ENCODE data around the gene EIF2D.
"Not testable (repeated sequence)": the region's sequence is repeated elsewhere in the genome, so short reads cannot be mapped to it uniquely, and the experiment has no call there.

Gene EIF2D

DNA sequence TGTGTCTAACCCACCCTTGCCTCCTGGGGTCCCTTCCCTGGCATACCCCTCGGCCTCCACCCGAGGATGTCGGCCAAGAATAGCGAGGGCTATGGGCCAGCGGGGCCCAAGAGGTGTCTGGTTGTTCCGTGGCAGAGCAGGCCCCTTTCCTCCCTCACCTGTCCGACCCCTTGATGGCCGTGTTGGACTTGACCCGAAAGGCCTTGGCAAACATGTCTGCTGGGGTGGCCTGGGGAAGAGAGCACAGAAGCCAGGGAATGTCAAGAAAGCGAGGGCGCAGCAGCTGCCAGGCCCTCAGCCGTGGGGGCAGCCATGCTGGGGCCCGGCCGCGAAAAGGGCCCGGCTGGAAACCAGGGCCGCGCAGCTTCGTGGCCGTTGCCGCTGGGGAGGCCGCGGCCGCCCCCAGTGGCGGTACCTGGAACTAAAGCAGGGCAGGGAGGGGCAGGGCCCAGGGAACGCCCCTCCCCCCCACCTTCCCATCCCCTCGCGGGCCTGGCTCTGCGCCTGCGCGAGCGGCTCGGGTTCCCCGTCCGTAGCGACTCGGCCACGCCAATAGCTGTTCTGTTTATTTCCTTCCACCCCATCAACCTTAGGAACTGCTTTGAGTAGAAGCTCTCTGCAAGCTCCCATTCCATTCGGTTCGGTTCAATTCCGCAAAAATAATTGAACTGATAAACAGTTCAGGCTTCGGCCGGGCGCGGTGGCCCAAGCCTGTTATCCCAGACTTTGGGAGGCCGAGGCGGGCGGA, at the start of gene EIF2D:
EIF2D (minus strand) TSS at position 337 of the 748 bp plus-strand sequence; CDS start at position 214, 123 bp downstream.
- Histone ChIP-seq H3K27ac (peak within 1 kb of the TSS; percentile 63 to 96 (median 87)), H3K4me3 (peak within 1 kb of the TSS; percentile 52 to 70 (median 64))

GRCh38 chr1:206661161-206661820, 49.0 kb upstream of the EIF2D start:
- H3K27ac ChIP-seq: no peak overlapping the region

GRCh38 chr1:206660136-206660535, 47.9 kb upstream of the EIF2D start:
- Histone ChIP-seq H3K4me3 (no peak overlapping the region), H3K27ac (no peak overlapping the region)

More at GRCh38 chr1:206661161-206661820, 49.0 kb upstream of the EIF2D start:
- H3K4me3 ChIP-seq: no peak overlapping the region

GRCh38 chr1:206658981-206659273, 46.7 kb upstream of the EIF2D start:
- H3K27ac ChIP-seq: no peak overlapping the region
- no peak overlapping the region for H3K4me3 ChIP-seq

GRCh38 chr1:206658264-206658980, 46.2 kb upstream of the EIF2D start:
- Histone ChIP-seq H3K27ac (no peak overlapping the region), H3K4me3 (no peak overlapping the region)

DNA sequence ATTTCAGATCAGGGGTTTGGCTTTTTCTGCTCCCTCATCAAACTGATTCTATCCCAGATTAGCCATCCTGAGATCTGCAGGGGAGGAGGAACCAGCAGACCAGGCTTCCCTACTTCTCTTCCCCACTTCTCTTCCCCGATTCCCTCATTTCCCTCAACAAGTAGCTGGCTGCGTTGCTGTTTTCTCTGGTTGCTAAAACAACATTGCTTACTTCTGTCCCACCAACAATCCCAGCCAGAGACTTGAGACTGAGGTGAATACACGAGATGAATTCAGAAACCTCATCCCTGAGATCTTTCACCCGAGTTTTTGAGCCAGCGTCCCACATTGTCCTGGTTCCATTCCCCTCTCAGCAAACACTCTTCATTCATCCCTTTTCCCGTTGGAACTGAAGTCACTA, 45.5 kb upstream of the EIF2D start:
- Histone ChIP-seq H3K27ac (no peak overlapping the region), H3K4me3 (no peak overlapping the region)

- no peak overlapping the region for H3K4me3 ChIP-seq
- no peak overlapping the region for H3K27ac ChIP-seq
Measured at GRCh38 chr1:206656936-206657335, 44.7 kb upstream of the EIF2D start.

- Histone ChIP-seq H3K4me3 (no peak overlapping the region), H3K27ac (peak overlapping the region in 2 of 21 experiments; percentile 29 to 39)
Measured at GRCh38 chr1:206655471-206655882, 43.2 kb upstream of the EIF2D start.

DNA sequence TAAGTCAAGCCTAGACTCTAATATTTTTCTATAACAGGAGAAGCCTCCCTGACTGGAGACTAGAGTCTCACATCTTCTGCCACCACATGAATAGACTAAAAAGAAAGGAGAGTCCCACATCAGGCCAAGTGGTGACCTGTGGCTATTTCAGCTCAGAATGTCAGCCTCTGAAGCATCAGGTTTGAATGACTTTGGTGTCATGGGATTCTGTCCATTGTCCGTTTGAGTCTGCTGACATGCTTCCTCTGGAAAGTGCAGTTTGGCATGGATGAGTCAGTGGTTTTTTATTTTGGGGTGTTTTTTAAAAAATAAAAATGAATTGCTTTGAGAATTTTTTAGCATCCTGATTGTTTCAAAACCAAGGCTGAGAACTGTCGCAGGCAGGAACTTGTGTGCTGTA, 42.6 kb upstream of the EIF2D start:
- Histone ChIP-seq H3K27ac (peak overlapping the region in 3 of 21 experiments; percentile 10 to 29 (median 11)), H3K4me3 (no peak overlapping the region)

GRCh38 chr1:206653715-206654459, 41.6 kb upstream of the EIF2D start:
- Histone ChIP-seq H3K27ac (peak overlapping the region in 3 of 21 experiments; percentile 10 to 14 (median 11)), H3K4me3 (no peak overlapping the region)

DNA sequence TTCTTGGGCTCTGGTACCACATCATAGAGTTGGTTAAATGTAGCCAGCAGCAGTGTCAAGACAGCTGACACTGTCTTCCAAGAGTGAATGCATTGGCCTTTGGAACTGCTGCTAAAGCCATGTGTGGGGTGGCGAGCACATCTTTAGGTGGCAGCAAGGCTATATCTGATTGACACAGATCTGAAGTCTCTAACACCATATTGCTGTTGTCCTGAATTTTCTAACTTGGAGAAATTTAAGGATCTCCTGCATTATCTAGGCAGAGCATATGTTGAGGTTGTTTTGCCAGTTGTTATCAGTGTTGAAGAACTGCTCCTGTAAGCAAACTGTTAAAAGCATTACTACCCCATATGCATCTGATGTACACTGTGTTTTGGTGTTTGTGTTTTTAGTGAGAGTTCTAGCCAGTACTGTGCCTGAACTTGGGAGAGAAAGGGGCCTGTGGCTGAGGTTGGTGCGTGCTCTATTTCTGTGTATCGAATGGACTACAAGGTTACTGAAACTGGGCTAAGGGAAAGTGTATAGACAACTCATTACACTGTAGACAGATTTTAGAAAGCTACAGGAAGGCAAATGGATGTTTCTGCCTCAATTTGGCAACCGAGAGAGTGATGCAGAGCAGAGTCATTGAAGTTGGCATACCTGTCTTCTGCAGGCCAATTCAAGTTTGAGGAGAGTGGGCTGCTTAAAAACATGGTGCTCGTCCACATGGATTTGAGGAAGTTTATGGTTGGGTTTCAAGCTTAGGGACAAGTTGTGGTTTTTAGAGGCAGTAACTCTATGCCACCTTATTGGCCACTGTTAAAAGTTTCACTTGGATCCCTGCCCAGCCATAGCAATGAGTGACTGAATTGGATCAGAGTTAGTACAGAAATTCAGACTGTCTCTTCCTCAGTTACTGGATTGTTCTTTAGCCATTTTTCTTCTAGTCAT, 40.0 kb upstream of the EIF2D start:
- H3K4me3 ChIP-seq: no peak overlapping the region
- no peak overlapping the region for H3K27ac ChIP-seq

DNA sequence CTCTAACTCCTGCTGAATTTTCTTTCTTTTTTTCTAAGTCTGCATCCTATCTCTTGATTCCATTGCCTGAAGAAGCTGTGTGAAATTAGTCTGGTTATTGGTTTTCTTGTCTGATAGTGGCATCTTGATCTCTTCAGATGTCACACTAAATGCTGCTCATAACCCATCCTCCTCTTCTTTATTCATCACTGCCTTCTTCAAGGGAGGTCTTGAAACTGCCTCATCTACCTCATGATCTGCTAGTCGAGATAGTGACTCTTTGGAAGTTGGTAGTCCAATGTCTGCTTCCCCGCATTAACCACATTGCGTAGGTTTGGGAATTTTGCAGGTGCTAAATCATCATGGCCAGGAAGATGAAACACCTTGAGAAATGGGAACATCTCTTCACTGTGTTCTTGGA, 38.7 kb upstream of the EIF2D start:
- Histone ChIP-seq H3K27ac (no peak overlapping the region), H3K4me3 (no peak overlapping the region)

DNA sequence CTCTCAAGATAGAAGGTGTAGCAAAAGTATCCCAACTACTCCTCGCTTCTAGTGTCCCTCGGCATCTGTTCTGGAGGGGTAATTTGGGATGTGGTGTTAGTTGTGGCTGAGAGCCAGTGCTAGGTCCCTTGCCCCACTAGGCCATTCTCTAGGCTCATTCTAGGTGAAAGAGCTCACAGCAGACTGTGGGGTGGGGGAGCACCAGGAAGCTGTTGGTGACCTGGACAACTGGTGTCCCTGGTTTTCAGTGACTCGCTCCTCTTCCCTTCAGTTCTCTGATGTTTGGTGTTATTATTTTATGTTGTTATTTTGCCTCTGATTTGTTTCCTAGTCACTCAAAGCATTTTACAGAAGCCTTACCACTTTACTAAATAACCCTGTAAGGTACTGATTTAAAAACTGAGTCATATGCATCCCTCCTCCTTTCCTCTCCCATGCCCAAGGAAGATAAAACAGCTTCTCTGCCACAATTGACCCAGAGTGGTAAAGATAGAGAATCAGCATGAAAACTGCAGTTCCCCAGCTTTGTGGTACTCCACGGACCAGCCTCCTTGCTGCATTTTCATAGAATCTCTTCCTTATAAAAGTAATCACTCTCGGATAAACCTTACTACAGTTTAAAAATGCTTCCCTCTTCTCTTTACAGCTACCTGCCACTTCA, 37.1 kb upstream of the EIF2D start:
- Histone ChIP-seq H3K4me3 (no peak overlapping the region), H3K27ac (peak overlapping the region in 3 of 21 experiments; percentile 2 to 24 (median 18))

GRCh38 chr1:206647224-206647623, 35.0 kb upstream of the EIF2D start:
- no peak overlapping the region for H3K4me3 ChIP-seq
- no peak overlapping the region for H3K27ac ChIP-seq

DNA sequence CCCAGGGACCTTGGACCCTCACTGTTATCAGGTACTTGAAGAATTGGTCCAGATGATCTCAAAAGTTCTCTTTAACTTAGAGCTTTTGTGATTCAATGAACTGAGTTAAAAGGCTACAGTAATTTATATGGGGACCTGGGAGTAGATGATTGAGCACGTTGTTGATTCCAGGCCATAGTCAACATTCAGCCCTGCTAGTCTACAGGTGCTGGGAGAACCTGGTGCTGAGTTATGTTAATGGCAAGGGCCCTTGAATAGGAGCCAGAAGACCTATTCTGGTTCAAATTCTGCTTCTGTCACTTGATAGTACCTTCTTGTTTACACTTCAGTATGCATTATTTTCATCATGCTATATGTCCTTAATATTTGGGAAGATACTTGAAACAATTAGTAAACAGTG, 34.2 kb upstream of the EIF2D start:
- H3K27ac ChIP-seq: no peak overlapping the region
- no peak overlapping the region for H3K4me3 ChIP-seq

- no peak overlapping the region for H3K27ac ChIP-seq
- H3K4me3 ChIP-seq: no peak overlapping the region
Measured at GRCh38 chr1:206643118-206643698, 30.9 kb upstream of the EIF2D start.

DNA sequence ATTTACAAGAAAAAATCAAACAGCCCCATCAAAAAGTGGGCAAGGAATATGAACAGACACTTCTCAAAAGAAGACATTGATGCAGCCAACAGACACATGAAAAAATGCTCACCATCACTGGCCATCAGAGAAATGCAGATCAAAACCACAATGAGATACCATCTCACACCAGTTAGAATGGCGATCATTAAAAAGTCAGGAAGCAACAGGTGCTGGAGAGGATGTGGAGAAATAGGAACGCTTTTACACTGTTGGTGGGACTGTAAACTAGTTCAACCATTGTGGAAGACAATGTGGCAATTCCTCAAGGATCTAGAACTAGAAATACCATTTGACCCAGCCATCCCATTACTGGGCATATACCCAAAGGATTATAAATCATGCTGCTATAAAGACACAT, 29.8 kb upstream of the EIF2D start:
- H3K27ac ChIP-seq, H3K4me3 ChIP-seq: not testable (repeated sequence)

GRCh38 chr1:206637605-206638004, 25.3 kb upstream of the EIF2D start:
- H3K4me3 ChIP-seq: no peak overlapping the region
- H3K27ac ChIP-seq: no peak overlapping the region
